HEK293 (cell line): ENCODE measurements around the gene ATOH8.
"Not testable (repeated sequence)": the region's sequence is repeated elsewhere in the genome, so short reads cannot be mapped to it uniquely, and the experiment has no call there.

Experiments
- CTCF ChIA-PET: fragments of 350-600 bp; formaldehyde crosslinking; extraction: SDS; loops from one replicate; lab custom pipeline; 2021; ENCODE audit warnings: antibody characterized with exemption; lab: Yijun Ruan, JAX
- POLR2A ChIA-PET: fragments of 300-600 bp; formaldehyde crosslinking; extraction: SDS; loops from one replicate; lab custom pipeline; 2020; ENCODE audit warnings: antibody characterized with exemption, inconsistent platforms; lab: Yijun Ruan, JAX
- H3K27ac ChIP-seq: fragments of 200-500 bp; sonication (Bioruptor generic); 2 replicates; pipeline ENCODE4 v1.5.1; 2014; ENCODE audit warnings: low read depth, low read length, control low read depth, inconsistent platforms; ENCODE audit errors: extremely low read depth
- H3K36me3 ChIP-seq, 2 experiments: fragments of 200-500 bp in 1 of 2; sonication (Bioruptor generic) in 1 of 2; 1 replicate in 1 of 2; 2 replicates in 1 of 2; pipeline ENCODE4 v1.5.1; 2014 to 2017; ENCODE audit warnings: inconsistent platforms in 2 of 2, low read length in 2 of 2; ENCODE audit not compliant: control insufficient read depth in 2 of 2, insufficient read depth in 1 of 2
- H3K4me1 ChIP-seq: fragments of 200-500 bp; sonication (Bioruptor generic); 2 replicates; pipeline ENCODE4 v1.5.1; 2014; ENCODE audit warnings: mild to moderate bottlenecking, low read length, inconsistent platforms; ENCODE audit not compliant: control insufficient read depth, insufficient read depth
- H3K4me3 ChIP-seq: 2 replicates; pipeline ENCODE4 v1.5.1; 2011; ENCODE audit warnings: low read depth, mild to moderate bottlenecking, control low read depth, low read length, moderate library complexity
- H3K9me3 ChIP-seq: fragments of 200-500 bp; sonication (Bioruptor generic); 2 replicates; pipeline ENCODE4 v1.5.1; 2014; ENCODE audit warnings: low read depth, low read length, inconsistent platforms; ENCODE audit not compliant: control insufficient read depth, insufficient read depth
- GLIS2 ChIP-seq: fragments of 450-650 bp; formaldehyde crosslinking; IDR thresholded peaks from 2 replicates; pipeline ENCODE4 v1.5.1; 2016; ENCODE audit warnings: missing biosample characterization, missing genetic modification characterization
- ZBTB11 ChIP-seq: fragments of 450-650 bp; formaldehyde crosslinking; conservative IDR thresholded peaks from 2 replicates; pipeline ENCODE4 v1.5.1; 2016; ENCODE audit warnings: low read depth, missing biosample characterization, missing genetic modification characterization
- ZFP41 ChIP-seq: fragments of 450-650 bp; formaldehyde crosslinking; IDR thresholded peaks from 2 replicates; pipeline ENCODE4 v1.5.1; 2016; ENCODE audit warnings: missing biosample characterization, missing genetic modification characterization, borderline replicate concordance
- ZNF140 ChIP-seq: fragments of 450-650 bp; formaldehyde crosslinking; IDR thresholded peaks from 2 replicates; pipeline ENCODE4 v1.5.1; 2016; ENCODE audit warnings: missing biosample characterization, missing genetic modification characterization
- ZNF155 ChIP-seq: fragments of 450-650 bp; formaldehyde crosslinking; IDR thresholded peaks from 2 replicates; pipeline ENCODE4 v1.5.1; 2016; ENCODE audit warnings: missing biosample characterization, missing genetic modification characterization
- ZNF175 ChIP-seq: fragments of 450-650 bp; formaldehyde crosslinking; IDR thresholded peaks from 2 replicates; pipeline ENCODE4 v1.5.1; 2016; ENCODE audit warnings: missing biosample characterization, missing genetic modification characterization
- ZNF239 ChIP-seq: fragments of 450-650 bp; formaldehyde crosslinking; IDR thresholded peaks from 2 replicates; pipeline ENCODE4 v1.5.1; 2016; ENCODE audit warnings: missing biosample characterization, missing genetic modification characterization
- ZNF302 ChIP-seq: fragments of 450-650 bp; formaldehyde crosslinking; IDR thresholded peaks from 2 replicates; pipeline ENCODE4 v1.5.1; 2016; ENCODE audit warnings: missing biosample characterization, missing genetic modification characterization, low read depth
- ZNF394 ChIP-seq: fragments of 450-650 bp; formaldehyde crosslinking; IDR thresholded peaks from 2 replicates; pipeline ENCODE4 v1.5.1; 2016; ENCODE audit warnings: missing biosample characterization, missing genetic modification characterization, mild to moderate bottlenecking, moderate library complexity, borderline replicate concordance
- ZNF416 ChIP-seq: fragments of 450-650 bp; formaldehyde crosslinking; IDR thresholded peaks from 2 replicates; pipeline ENCODE4 v1.5.1; 2016; ENCODE audit warnings: missing biosample characterization, missing genetic modification characterization
- ZNF426 ChIP-seq: fragments of 450-650 bp; formaldehyde crosslinking; IDR thresholded peaks from 2 replicates; pipeline ENCODE4 v1.5.1; 2017; ENCODE audit warnings: missing biosample characterization, missing genetic modification characterization, mild to moderate bottlenecking, inconsistent platforms, moderate library complexity
- ZNF518A ChIP-seq: fragments of 450-650 bp; formaldehyde crosslinking; conservative IDR thresholded peaks from 2 replicates; pipeline ENCODE4 v1.5.1; 2016; ENCODE audit warnings: low read depth, missing biosample characterization, missing genetic modification characterization
- ZNF555 ChIP-seq: fragments of 450-650 bp; formaldehyde crosslinking; conservative IDR thresholded peaks from 2 replicates; pipeline ENCODE4 v1.5.1; 2017; ENCODE audit warnings: missing biosample characterization, mild to moderate bottlenecking, missing genetic modification characterization, inconsistent platforms
- ZNF623 ChIP-seq: fragments of 450-650 bp; formaldehyde crosslinking; IDR thresholded peaks from 2 replicates; pipeline ENCODE4 v1.5.1; 2016; ENCODE audit warnings: missing biosample characterization, missing genetic modification characterization
- ZNF654 ChIP-seq: fragments of 450-650 bp; formaldehyde crosslinking; IDR thresholded peaks from 2 replicates; pipeline ENCODE4 v1.5.1; 2016; ENCODE audit warnings: low read depth, missing biosample characterization, missing genetic modification characterization

The ATOH8 gene

GRCh38 chr2:85828725-85829124, 74.9 kb downstream of the ATOH8 start (continued):
- TF ChIP-seq ZNF302 (tag by site-specific recombination): no peak

GRCh38 chr2:85829394-85829793, 75.6 kb downstream of the ATOH8 start:
- H3K36me3 ChIP-seq, H3K27ac ChIP-seq, H3K4me3 ChIP-seq, H3K4me1 ChIP-seq, H3K9me3 ChIP-seq: not testable (repeated sequence)
- POLR2A ChIA-PET: interaction anchor here (0.7 kb wide), 1 partner anchor 142 kb away, joined by 4 read pairs; no protein-coding TSS in a partner anchor
- CTCF ChIA-PET: interaction anchor here (0.7 to 12.5 kb wide), 6 partner anchors 10 to 249 kb away, joined by 3 to 216 read pairs (median 4); no protein-coding TSS in a partner anchor
- TF ChIP-seq ZNF394 (tag by site-specific recombination) (peak; percentile 82), ZNF426 (tag by site-specific recombination) (peak; percentile 47), ZNF518A (tag by site-specific recombination) (peak; percentile 62; the same call in 1 of the 2 replicates), ZBTB11 (peak; percentile 63), ZNF140 (tag by site-specific recombination) (peak; percentile 20; the same call in 1 of the 2 replicates), ZNF623 (tag by site-specific recombination) (peak; percentile 48), ZNF555 (peak; percentile 28; the same call in 1 of the 2 replicates)

- no peak for TF ChIP-seq ZNF239 (tag by site-specific recombination)
- TF ChIP-seq ZNF155 (tag by site-specific recombination): no peak
- TF ChIP-seq ZNF416 (tag by site-specific recombination): no peak
- TF ChIP-seq ZFP41 (tag by site-specific recombination): no peak
- TF ChIP-seq GLIS2 (tag by site-specific recombination): no peak
- no peak for TF ChIP-seq ZNF175 (tag by site-specific recombination)
- TF ChIP-seq ZNF654 (tag by site-specific recombination): no peak
- Histone ChIP-seq H3K4me3 (no peak overlapping the region), H3K4me1 (no peaks in the 10 kb centered on the region), H3K9me3 (no peaks in the 10 kb centered on the region), H3K36me3 (no peaks in the 10 kb centered on the region), H3K27ac (no peak overlapping the region)
- CTCF ChIA-PET: interaction anchor here (0.7 to 12.5 kb wide), 7 partner anchors 9 to 248 kb away, joined by 3 to 216 read pairs (median 3); partner anchors contain the start of gene ST3GAL5
- POLR2A ChIA-PET: no interaction called here
These were observed 76.9 kb downstream of the ATOH8 start for GRCh38 chr2:85830645-85831044.
